Smooth muscle cell (in vitro differentiated cells): ENCODE data around the gene ADAT1. TPM values are rescaled to one million over a fixed set of nuclear protein-coding genes. Genes with fewer than 3 reads are reported as not detected.

ENCODE experiments used
- DNase-seq: peaks from one replicate; lab custom pipeline; 2025; ENCODE audit not compliant: unreplicated experiment; lab: John Stamatoyannopoulos, UW
- H2AFZ ChIP-seq: fragments of 200-600 bp; sonication (generic); 2 replicates; pipeline ENCODE4 v1.6.0; 2016; ENCODE audit warnings: antibody characterized with exemption, low read depth, mild to moderate bottlenecking
- H3F3A ChIP-seq: fragments of 200-600 bp; sonication (generic); 2 replicates; pipeline ENCODE4 v1.6.0; 2017; ENCODE audit warnings: antibody characterized with exemption, low read depth
- H3K27ac ChIP-seq: fragments of 200-600 bp; sonication (generic); 2 replicates; pipeline ENCODE4 v1.5.1; 2016; ENCODE audit warnings: low read depth, mild to moderate bottlenecking
- H3K27me3 ChIP-seq: fragments of 200-600 bp; sonication (generic); 2 replicates; pipeline ENCODE4 v1.6.1; 2016; ENCODE audit warnings: low read depth, mild to moderate bottlenecking
- H3K36me3 ChIP-seq: fragments of 200-600 bp; sonication (generic); 2 replicates; pipeline ENCODE4 v1.5.1; 2016; ENCODE audit warnings: low read depth
- H3K4me1 ChIP-seq: fragments of 200-600 bp; sonication (generic); 2 replicates; pipeline ENCODE4 v1.5.1; 2016; ENCODE audit warnings: low read depth
- H3K4me2 ChIP-seq: fragments of 200-600 bp; sonication (generic); 2 replicates; pipeline ENCODE4 v1.6.0; 2016; ENCODE audit warnings: mild to moderate bottlenecking
- H3K4me3 ChIP-seq: fragments of 200-600 bp; sonication (generic); 2 replicates; pipeline ENCODE4 v1.5.1; 2016; ENCODE audit warnings: mild to moderate bottlenecking
- H3K79me2 ChIP-seq: fragments of 200-600 bp; sonication (generic); 2 replicates; pipeline ENCODE4 v1.6.0; 2016; ENCODE audit warnings: low read depth, mild to moderate bottlenecking
- H3K9ac ChIP-seq: fragments of 200-600 bp; sonication (generic); 2 replicates; pipeline ENCODE4 v1.6.0; 2016; ENCODE audit warnings: low read depth
- H3K9me3 ChIP-seq: fragments of 200-600 bp; sonication (generic); replicated peaks from 2 replicates; pipeline ENCODE4 v1.5.1; 2016; ENCODE audit warnings: low read depth
- H4K20me1 ChIP-seq: fragments of 200-600 bp; sonication (generic); 2 replicates; pipeline ENCODE4 v1.6.0; 2016; ENCODE audit warnings: low read depth
- WGBS: methylation state at CpG from one replicate; pipeline ENCODE4 v1.1.7; 2016; ENCODE audit warnings: low lambda C conversion rate; 5-methylcytosine and 5-hydroxymethylcytosine counted together
- polyA plus RNA-seq: library from polyadenylated mRNA; unstranded; fragments of >200 nt; fragmentation: Nextera tagmentation; extraction: Ambion mirVana; gene quantifications from 2 replicates; pipeline ENCODE4 v1.2.1, GENCODE V29; 2016
- total RNA-seq: library from RNA; depleted of rRNA; stranded (reverse); fragments of >200 nt; gene quantifications from 2 replicates; pipeline ENCODE4 v1.2.3, GENCODE V29; 2014
- TF ChIP-seq, protein P1 (sequence below): fragments of 200-600 bp; sonication (generic); IDR thresholded peaks from 2 replicates; pipeline ENCODE4 v1.5.1; 2017; ENCODE audit warnings: borderline replicate concordance, mild to moderate bottlenecking, antibody characterized with exemption; ENCODE audit not compliant: insufficient read depth, poor library complexity, severe bottlenecking

Gene ADAT1
- total and polyA plus RNA-seq, 2 experiments from 2014 or later = 13.4 to 27.8 TPM

DNA sequence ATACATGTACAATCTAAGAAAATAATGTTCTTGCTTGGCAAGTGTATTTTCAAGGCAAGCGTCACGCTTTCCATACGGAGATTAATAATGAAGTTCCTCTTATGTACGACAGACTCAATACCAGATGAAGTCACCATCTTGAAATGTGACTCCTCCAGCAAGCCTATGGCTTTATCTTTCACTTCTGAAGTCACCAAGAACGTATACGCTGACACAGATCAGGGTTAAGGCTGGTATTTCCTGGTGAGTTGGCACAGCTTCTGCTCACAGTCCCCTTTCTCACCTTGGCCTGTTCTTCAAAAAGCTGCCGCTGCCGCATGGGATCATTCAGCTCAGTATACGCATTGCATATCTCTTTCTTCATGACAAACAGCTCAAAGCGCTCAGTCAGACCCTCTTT lies 6.1 kb upstream of the ADAT1 start:
- no peak overlapping the region for H3K4me3 ChIP-seq
- no peaks in the 10 kb centered on the region for H3K9me3 ChIP-seq
- H4K20me1 ChIP-seq = no peaks in the 10 kb centered on the region
- H3K79me2 ChIP-seq = no peaks in the 10 kb centered on the region
- no peak overlapping the region for H3K27ac ChIP-seq
- H3K36me3 ChIP-seq = peaks cover 23% of the 10 kb centered on the region
- H3K9ac ChIP-seq = no peak overlapping the region
- no peak overlapping the region for H2AFZ ChIP-seq
- peaks cover 34% of the 10 kb centered on the region for H3F3A ChIP-seq
- no peaks in the 10 kb centered on the region for H3K4me1 ChIP-seq
- TF ChIP-seq, protein P1, sequence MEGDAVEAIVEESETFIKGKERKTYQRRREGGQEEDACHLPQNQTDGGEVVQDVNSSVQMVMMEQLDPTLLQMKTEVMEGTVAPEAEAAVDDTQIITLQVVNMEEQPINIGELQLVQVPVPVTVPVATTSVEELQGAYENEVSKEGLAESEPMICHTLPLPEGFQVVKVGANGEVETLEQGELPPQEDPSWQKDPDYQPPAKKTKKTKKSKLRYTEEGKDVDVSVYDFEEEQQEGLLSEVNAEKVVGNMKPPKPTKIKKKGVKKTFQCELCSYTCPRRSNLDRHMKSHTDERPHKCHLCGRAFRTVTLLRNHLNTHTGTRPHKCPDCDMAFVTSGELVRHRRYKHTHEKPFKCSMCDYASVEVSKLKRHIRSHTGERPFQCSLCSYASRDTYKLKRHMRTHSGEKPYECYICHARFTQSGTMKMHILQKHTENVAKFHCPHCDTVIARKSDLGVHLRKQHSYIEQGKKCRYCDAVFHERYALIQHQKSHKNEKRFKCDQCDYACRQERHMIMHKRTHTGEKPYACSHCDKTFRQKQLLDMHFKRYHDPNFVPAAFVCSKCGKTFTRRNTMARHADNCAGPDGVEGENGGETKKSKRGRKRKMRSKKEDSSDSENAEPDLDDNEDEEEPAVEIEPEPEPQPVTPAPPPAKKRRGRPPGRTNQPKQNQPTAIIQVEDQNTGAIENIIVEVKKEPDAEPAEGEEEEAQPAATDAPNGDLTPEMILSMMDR = no peak
- 89% methylated on average over 10 of the region's 10 CpGs for WGBS
- no peak for DNase-seq
- no peak overlapping the region for H3K4me2 ChIP-seq
- no peaks in the 10 kb centered on the region for H3K27me3 ChIP-seq

DNA sequence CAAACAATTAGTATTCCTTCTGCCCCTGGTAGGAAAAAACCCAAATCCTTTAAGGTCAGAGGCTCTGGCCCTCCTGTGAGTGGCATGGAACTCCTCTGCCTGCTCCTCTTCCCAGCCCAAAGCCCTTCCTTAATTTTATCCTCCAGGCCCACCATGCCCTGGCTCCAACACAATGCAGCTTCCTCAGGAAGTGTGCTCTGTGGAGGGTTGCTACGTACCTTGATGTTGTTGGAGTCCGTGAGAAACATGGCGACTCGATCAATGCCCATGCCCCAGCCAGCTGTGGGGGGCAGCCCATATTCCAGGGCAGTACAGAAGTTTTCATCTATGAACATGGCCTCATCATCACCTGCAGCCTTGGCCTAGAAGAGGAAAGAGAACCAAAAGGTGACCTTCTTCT lies 5.3 kb upstream of the ADAT1 start:
- Histone ChIP-seq H3K9me3 (no peaks in the 10 kb centered on the region), H3K9ac (no peak overlapping the region), H3K27ac (no peak overlapping the region), H3K4me1 (no peaks in the 10 kb centered on the region), H3K79me2 (no peaks in the 10 kb centered on the region), H3F3A (peaks cover 34% of the 10 kb centered on the region), H4K20me1 (no peaks in the 10 kb centered on the region), H2AFZ (no peak overlapping the region), H3K36me3 (peaks cover 17% of the 10 kb centered on the region), H3K27me3 (no peaks in the 10 kb centered on the region), H3K4me2 (no peak overlapping the region), H3K4me3 (no peak overlapping the region)
- 98% methylated on average over 4 of the region's 4 CpGs for WGBS
- TF ChIP-seq, protein P1 = no peak
- no peak for DNase-seq

DNA sequence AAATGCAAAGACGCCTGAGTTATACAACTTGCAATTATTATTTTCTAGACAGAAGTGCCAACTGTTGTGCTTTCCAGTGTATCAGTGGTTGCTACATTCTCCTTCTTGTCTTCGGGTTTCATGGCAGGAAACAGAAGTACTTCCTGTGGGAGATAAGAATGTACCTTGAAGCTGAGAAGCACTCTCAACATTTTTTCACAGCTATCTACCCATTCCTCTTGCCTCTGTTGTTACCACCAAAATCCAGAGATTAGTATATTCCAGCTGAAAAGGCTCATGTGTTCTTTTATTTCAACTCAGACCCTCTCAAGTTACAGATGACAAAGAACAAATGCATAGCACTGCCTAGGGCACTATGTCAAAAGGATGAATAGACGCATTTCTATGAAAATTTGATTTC lies 4.8 kb upstream of the ADAT1 start:
- Histone ChIP-seq H3K27ac (no peak overlapping the region), H3F3A (peaks cover 34% of the 10 kb centered on the region), H2AFZ (no peak overlapping the region), H3K36me3 (peaks cover 17% of the 10 kb centered on the region), H3K9me3 (no peaks in the 10 kb centered on the region), H3K4me2 (no peak overlapping the region), H3K4me3 (no peak overlapping the region), H3K79me2 (no peaks in the 10 kb centered on the region), H3K27me3 (no peaks in the 10 kb centered on the region), H4K20me1 (no peaks in the 10 kb centered on the region), H3K9ac (no peak overlapping the region), H3K4me1 (no peaks in the 10 kb centered on the region)
- TF ChIP-seq, protein P1 = no peak
- 64% methylated on average over 3 of the region's 3 CpGs for WGBS
- no peak for DNase-seq

- TF ChIP-seq, protein P1 = no peak
- Histone ChIP-seq H2AFZ (no peak overlapping the region), H3K27ac (no peak overlapping the region), H4K20me1 (no peaks in the 10 kb centered on the region), H3K4me3 (no peak overlapping the region), H3K79me2 (peaks cover 3% of the 10 kb centered on the region), H3F3A (peaks cover 34% of the 10 kb centered on the region), H3K9ac (no peak overlapping the region), H3K4me1 (peaks cover 4% of the 10 kb centered on the region), H3K4me2 (no peak overlapping the region), H3K27me3 (no peaks in the 10 kb centered on the region), H3K9me3 (no peaks in the 10 kb centered on the region), H3K36me3 (peaks cover 17% of the 10 kb centered on the region)
- DNase-seq = no peak
- 98% methylated on average over 4 of the region's 4 CpGs for WGBS
These were observed 3.7 kb upstream of the ADAT1 start for GRCh38 chr16:75626806-75627205.
